Measurements from ENCODE around the gene CHID1. TPM values are rescaled to one million over a fixed set of nuclear protein-coding genes. Genes with fewer than 3 reads are reported as not detected.

Gene CHID1
- total RNA-seq, 3 donors from 2014 or later: 58.3 to 79.5 (median 68.3) TPM

DNA sequence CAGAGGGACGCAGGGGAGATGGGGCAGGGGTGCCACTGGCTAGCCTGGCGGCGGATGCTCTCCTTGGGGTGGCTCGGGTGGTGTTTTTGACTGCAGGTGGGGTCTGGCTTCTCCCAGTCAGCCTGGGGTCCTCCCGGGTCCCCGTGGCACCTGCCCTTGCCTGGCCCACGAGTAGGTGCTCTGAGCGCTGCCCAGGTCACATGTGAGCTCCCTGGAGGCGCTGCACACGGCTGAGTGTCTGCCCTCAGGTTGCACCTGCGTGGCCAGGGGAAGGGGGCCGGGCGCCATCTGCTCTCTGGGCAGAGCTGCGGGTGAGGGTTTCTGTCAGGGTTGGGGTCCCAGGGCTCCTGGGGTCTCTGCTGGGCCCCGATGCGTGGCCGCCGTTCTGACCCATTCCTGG, 62.7 kb downstream of the CHID1 start:
- H3K4me1 ChIP-seq: peaks cover 20 to 26% of the 10 kb centered on the region in 2 donors
- intact Hi-C loops (cut with DNase I; ENCODE audit: low total_unique reads): loop anchor here (5.0 kb wide), 1 partner anchor 64 kb away; the partner anchor contains the start of gene CHID1
- no peaks in the 10 kb centered on the region for H3K9me3 ChIP-seq
- H3K36me3 ChIP-seq: no peaks in the 10 kb centered on the region
- H3K27ac ChIP-seq: no peak overlapping the region
- no peak for DNase-seq (ENCODE audit: low spot score in 2 of 2)
- H3K27me3 ChIP-seq: no peaks in the 10 kb centered on the region
- H3K4me3 ChIP-seq: no peak overlapping the region
- TF ChIP-seq, protein P1, sequence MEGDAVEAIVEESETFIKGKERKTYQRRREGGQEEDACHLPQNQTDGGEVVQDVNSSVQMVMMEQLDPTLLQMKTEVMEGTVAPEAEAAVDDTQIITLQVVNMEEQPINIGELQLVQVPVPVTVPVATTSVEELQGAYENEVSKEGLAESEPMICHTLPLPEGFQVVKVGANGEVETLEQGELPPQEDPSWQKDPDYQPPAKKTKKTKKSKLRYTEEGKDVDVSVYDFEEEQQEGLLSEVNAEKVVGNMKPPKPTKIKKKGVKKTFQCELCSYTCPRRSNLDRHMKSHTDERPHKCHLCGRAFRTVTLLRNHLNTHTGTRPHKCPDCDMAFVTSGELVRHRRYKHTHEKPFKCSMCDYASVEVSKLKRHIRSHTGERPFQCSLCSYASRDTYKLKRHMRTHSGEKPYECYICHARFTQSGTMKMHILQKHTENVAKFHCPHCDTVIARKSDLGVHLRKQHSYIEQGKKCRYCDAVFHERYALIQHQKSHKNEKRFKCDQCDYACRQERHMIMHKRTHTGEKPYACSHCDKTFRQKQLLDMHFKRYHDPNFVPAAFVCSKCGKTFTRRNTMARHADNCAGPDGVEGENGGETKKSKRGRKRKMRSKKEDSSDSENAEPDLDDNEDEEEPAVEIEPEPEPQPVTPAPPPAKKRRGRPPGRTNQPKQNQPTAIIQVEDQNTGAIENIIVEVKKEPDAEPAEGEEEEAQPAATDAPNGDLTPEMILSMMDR (IDR thresholded peaks at IDR 0.05): no peak
- TF ChIP-seq POLR2AphosphoS5 (IDR thresholded peaks at IDR 0.05): no peak
- no peak for TF ChIP-seq POLR2A (IDR thresholded peaks at IDR 0.05)

DNA sequence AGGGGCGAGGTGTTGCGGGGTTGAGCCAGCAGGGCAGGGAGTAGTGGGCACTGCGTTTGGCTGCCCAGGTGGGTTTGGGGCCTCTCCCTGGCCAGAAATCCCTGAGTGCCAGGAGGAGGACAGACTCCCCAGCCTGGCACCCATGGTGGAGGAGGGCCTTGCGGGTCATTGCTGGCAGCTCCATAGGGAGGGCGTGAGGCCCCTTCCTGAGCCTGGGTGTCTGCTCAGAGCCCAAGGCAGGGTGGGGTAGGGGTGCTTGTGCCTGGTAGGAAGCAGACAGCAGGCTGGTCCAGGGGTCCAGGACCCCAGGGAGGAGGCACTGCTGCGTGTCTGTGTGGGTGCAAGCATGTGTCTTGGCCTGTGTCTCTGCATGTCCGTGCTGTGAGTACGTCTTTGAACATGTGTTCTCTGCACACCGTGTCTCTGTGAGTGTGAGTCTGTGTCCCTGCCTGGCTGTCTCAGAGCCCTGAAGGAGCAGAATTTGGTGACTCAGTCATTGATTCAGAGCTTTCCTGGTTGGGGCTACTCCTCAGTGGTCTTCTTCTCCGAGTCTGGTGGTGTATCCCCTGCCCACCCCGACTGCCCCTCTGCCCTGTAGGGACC, 64.0 kb downstream of the CHID1 start:
- Histone ChIP-seq H3K4me1 (peaks cover 21 to 26% of the 10 kb centered on the region in 2 donors), H3K36me3 (no peaks in the 10 kb centered on the region), H3K27me3 (no peaks in the 10 kb centered on the region), H3K27ac (peak overlapping the region; percentile 94 to 98), H3K4me3 (no peak overlapping the region), H3K9me3 (no peaks in the 10 kb centered on the region)
- TF ChIP-seq POLR2A (IDR thresholded peaks at IDR 0.05) (no peak), POLR2AphosphoS5 (IDR thresholded peaks at IDR 0.05) (no peak)
- TF ChIP-seq, protein P1 (IDR thresholded peaks at IDR 0.05): no peak
- no peak for DNase-seq (ENCODE audit: low spot score in 2 of 2)
- intact Hi-C loops (cut with DNase I; ENCODE audit: low total_unique reads): loop anchor here (5.0 kb wide), 1 partner anchor 66 kb away; the partner anchor contains the start of gene CHID1

DNA sequence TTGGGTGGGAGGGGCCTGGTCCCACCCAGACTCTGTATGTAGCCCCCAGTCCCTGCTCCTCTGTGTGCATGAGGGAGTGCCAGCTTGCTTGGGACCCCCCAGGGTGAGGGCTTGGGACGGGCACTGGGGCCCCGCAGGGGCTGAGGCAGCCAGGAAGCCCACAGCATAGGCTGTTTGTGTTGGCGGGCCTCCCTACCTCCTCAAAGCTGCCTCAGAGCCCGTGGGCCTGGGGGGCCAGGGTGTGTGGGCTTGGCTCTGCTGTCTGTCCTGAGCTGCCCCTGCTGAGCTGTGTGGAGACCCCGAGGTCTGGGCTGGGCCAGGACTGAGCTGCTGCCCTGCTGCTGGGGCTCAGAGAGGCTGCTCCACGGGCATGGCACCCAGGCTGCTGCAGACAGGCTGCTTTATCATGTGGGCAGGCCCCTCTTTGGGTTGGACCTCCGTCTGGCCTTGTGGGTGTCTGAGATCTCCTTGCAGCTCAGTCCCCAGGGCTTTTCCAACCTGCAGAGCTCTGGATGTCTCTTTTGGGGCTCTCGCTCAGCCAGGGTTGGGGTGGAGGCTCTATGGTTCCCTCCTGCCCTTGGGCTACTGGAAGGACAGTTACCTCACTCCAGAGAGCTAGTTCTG, 64.6 kb downstream of the CHID1 start:
- Histone ChIP-seq H3K27ac (peak overlapping the region; percentile 94 to 98), H3K36me3 (no peaks in the 10 kb centered on the region), H3K4me1 (peaks cover 27 to 28% of the 10 kb centered on the region in 2 donors), H3K4me3 (peak overlapping the region in 1 of 3 donors; percentile 83), H3K9me3 (no peaks in the 10 kb centered on the region), H3K27me3 (no peaks in the 10 kb centered on the region)
- DNase-seq (ENCODE audit: low spot score in 2 of 2): no peak
- intact Hi-C loops (cut with DNase I; ENCODE audit: low total_unique reads): loop anchor here (5.0 kb wide), 1 partner anchor 66 kb away; the partner anchor contains the start of gene CHID1
- TF ChIP-seq POLR2AphosphoS5 (IDR thresholded peaks at IDR 0.05): no peak
- no peak for TF ChIP-seq POLR2A (IDR thresholded peaks at IDR 0.05)
- TF ChIP-seq, protein P1 (IDR thresholded peaks at IDR 0.05): no peak

DNA sequence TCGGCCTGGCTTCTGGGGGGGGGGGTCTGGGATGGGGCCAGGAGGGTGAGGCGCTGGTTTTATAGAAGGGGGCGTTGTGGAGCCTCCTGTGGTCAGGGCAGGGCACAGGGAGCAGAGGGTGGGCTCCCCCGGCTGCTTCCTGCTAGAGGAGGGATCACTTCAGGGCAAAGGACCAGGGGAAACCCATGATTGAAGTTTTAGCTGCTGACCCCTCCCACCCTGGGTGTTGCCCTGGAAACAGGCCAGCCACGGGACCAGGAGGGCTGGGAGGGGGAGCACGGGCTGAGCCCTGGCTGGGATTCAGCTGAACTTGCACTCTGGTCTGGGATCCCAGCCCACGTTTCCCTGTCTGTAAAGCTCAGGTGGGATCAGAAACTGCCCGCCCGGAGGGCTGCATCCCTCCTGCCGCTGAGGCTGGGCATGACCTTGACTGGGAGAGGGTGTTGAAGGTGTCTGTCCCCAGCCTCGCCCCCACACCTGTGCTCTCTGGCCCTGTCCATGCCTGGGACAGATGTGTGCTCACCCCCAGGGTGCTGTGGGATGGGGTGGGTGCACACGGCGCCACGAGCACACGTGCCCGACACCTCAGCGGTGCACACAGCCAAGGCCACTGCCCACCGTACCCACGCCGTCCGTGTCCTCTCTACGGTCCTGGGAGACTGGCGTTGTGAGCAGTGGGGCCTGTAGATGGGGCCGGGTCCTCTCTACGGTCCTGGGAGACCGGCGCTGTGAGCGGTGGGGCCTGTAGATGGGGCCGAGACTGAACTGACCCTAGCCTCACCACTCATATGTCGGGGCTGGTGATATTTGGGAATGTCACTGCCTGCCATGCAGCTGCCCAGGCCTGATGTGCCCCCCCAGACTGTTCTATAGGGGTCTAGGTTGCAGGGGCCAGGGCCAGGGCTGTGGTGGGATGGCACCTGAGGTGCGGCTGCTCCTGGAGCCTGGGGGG, 65.6 kb downstream of the CHID1 start:
- no peaks in the 10 kb centered on the region for H3K9me3 ChIP-seq
- intact Hi-C loops (cut with DNase I; ENCODE audit: low total_unique reads): loop anchor here (5.0 kb wide), 1 partner anchor 67 kb away; the partner anchor contains the start of gene CHID1
- TF ChIP-seq, protein P1 (IDR thresholded peaks at IDR 0.05): no peak
- peak; percentile 55 to 80 (median 62) for TF ChIP-seq POLR2AphosphoS5 (IDR thresholded peaks at IDR 0.05)
- H3K36me3 ChIP-seq: no peaks in the 10 kb centered on the region
- peak; percentile 88 to 89 for DNase-seq (ENCODE audit: low spot score in 2 of 2)
- no peaks in the 10 kb centered on the region for H3K27me3 ChIP-seq
- peak overlapping the region; percentile 94 to 98 for H3K27ac ChIP-seq
- peaks cover 25 to 37% of the 10 kb centered on the region in 2 donors for H3K4me1 ChIP-seq
- peak overlapping the region; percentile 83 to 100 (median 91) for H3K4me3 ChIP-seq

Data from breast epithelium (tissue), 4 donors.